Lower lobe of right lung (tissue), 2 donors: ENCODE results near the gene THRA. TPM values are rescaled to one million over a fixed set of nuclear protein-coding genes. Genes with fewer than 3 reads are reported as not detected.

Experiments
- ATAC-seq, 2 donors: fragments of 200-7000 bp; cut with Tn5 transposase; one replicate each; pipeline ENCODE4 v1.9.1; 2020 to 2022; ENCODE audit warnings: mild to moderate bottlenecking in 2 of 2, moderate library complexity in 2 of 2
- DNase-seq: peaks from one replicate; pipeline ENCODE4 v3.0.0-alpha.2; 2020
- H3K27ac ChIP-seq: fragments of 200-600 bp; one replicate; pipeline ENCODE4 v1.8.0; 2022
- H3K27me3 ChIP-seq: fragments of 200-600 bp; one replicate; pipeline ENCODE4 v1.8.0; 2022; ENCODE audit warnings: low read depth
- H3K36me3 ChIP-seq: fragments of 200-600 bp; one replicate; pipeline ENCODE4 v1.8.0; 2022; ENCODE audit warnings: mild to moderate bottlenecking
- H3K4me1 ChIP-seq: fragments of 200-600 bp; one replicate; pipeline ENCODE4 v1.8.0; 2022
- H3K4me3 ChIP-seq: fragments of 200-600 bp; one replicate; pipeline ENCODE4 v1.8.0; 2022; ENCODE audit warnings: mild to moderate bottlenecking
- H3K9me3 ChIP-seq: fragments of 200-600 bp; one replicate; pipeline ENCODE4 v1.8.0; 2022
- intact Hi-C: fragments of 100-400 bp; cut with DNase I; formaldehyde crosslinking; loops from one replicate; pipeline ENCODE4 v1.11.0; 2022
- total RNA-seq: library from RNA; stranded (reverse); fragmentation: NEBNext Ultra II Directional; extraction: Animal tissue kit (Norgen Biotek cat#: 25700); gene quantifications from one replicate; pipeline ENCODE4 v1.2.1, GENCODE V29; 2021
- TF ChIP-seq, protein P1 (sequence below): fragments of 200-600 bp; IDR thresholded peaks from one replicate; pipeline ENCODE4 v1.8.0; 2022; ENCODE audit warnings: antibody characterized with exemption, mild to moderate bottlenecking
- donor health status: DM: no; HTN: yes; CAD: no; lungs with severe emphysema.

THRA gene
- total RNA-seq, 1 donor from 2014 or later, result 50.1 TPM

DNA sequence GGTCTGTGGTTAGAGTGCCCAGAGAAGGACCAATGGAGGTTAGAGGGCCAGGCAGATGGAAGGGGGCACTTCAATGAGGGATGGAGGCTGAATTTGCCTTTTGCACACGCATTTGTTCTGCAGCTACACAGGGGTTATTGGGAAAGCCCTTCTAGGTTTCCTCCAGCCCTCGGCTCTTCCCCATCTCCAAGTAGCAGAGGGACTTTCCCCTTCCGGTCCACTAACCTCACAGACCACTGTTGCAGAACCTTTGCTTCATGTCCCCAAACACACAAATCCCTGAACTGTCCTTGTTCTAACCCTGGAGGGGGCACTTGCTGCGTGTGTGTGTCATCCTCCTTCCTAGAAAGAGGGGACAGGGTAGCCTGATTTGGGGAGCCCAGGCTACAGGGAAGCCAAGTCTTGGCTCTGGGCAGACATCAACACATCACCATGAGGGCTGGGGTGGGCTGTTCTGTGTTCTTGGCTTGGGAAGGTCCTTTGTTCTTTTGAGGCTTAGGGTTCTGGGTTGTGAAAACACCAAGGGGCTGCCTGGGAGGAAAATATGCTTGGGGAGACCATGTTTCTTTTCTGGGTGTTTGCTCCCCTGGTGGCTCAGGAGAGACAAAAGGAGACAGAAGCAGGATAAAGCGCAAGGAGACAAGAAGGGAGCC lies 44.9 kb downstream of the THRA start:
- Histone ChIP-seq H3K4me3 (peak overlapping the region; percentile 17), H3K36me3 (no peaks in the 10 kb centered on the region), H3K4me1 (peaks cover 100% of the 10 kb centered on the region), H3K27me3 (no peaks in the 10 kb centered on the region), H3K9me3 (no peaks in the 10 kb centered on the region), H3K27ac (peak overlapping the region; percentile 90)
- DNase-seq, result no peak
- TF ChIP-seq, protein P1, sequence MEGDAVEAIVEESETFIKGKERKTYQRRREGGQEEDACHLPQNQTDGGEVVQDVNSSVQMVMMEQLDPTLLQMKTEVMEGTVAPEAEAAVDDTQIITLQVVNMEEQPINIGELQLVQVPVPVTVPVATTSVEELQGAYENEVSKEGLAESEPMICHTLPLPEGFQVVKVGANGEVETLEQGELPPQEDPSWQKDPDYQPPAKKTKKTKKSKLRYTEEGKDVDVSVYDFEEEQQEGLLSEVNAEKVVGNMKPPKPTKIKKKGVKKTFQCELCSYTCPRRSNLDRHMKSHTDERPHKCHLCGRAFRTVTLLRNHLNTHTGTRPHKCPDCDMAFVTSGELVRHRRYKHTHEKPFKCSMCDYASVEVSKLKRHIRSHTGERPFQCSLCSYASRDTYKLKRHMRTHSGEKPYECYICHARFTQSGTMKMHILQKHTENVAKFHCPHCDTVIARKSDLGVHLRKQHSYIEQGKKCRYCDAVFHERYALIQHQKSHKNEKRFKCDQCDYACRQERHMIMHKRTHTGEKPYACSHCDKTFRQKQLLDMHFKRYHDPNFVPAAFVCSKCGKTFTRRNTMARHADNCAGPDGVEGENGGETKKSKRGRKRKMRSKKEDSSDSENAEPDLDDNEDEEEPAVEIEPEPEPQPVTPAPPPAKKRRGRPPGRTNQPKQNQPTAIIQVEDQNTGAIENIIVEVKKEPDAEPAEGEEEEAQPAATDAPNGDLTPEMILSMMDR, result no peak
- peak; percentile 1 to 20 for ATAC-seq
- intact Hi-C loops, result no loop called here

DNA sequence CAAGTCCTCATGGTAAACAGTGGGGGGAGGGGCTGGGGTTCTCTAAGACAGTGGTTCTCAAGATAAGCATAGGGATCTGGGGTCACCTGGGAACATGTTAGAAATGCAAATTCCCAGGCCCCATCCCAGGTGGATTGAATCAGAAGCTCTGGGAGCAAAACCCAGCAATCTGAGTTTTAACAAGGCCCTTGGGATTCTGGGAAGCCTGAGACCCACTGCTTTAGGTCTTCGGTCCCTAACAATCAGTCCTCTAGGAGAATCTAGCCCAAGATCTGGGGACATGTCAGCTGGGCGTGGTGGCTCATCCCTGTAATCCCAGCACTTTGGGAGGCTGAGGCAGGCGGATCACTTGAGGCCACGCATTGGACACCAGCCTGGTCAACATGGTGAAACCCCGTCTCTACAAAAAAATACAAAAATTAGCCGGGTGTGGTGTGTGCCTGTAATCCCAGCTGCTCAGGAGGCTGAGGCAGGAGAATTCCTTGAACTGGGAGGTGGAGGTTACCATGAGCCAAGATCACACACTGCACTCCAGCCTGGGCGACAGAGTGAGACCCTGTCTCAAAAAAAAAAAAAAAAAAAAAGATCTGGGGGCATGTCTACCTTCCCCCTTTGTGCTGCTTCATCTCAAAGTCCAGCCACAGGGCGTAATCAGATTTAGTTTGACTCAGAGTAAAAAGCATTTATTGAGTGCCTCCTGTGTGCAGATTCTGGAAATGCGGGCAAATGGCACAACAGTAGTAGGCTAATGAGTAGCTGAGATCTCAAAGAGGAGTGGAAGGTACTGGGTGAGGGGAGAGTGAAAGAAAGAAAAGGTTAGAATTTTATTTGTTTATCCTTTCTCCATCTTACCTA lies 46.4 kb downstream of the THRA start:
- intact Hi-C loops, result no loop called here
- no peak overlapping the region for H3K4me3 ChIP-seq
- TF ChIP-seq, protein P1, result no peak
- no peak for DNase-seq
- H3K4me1 ChIP-seq, result peaks cover 99% of the 10 kb centered on the region
- no peak for ATAC-seq
- no peaks in the 10 kb centered on the region for H3K9me3 ChIP-seq
- peak overlapping the region; percentile 90 for H3K27ac ChIP-seq
- no peaks in the 10 kb centered on the region for H3K27me3 ChIP-seq
- H3K36me3 ChIP-seq, result no peaks in the 10 kb centered on the region

DNA sequence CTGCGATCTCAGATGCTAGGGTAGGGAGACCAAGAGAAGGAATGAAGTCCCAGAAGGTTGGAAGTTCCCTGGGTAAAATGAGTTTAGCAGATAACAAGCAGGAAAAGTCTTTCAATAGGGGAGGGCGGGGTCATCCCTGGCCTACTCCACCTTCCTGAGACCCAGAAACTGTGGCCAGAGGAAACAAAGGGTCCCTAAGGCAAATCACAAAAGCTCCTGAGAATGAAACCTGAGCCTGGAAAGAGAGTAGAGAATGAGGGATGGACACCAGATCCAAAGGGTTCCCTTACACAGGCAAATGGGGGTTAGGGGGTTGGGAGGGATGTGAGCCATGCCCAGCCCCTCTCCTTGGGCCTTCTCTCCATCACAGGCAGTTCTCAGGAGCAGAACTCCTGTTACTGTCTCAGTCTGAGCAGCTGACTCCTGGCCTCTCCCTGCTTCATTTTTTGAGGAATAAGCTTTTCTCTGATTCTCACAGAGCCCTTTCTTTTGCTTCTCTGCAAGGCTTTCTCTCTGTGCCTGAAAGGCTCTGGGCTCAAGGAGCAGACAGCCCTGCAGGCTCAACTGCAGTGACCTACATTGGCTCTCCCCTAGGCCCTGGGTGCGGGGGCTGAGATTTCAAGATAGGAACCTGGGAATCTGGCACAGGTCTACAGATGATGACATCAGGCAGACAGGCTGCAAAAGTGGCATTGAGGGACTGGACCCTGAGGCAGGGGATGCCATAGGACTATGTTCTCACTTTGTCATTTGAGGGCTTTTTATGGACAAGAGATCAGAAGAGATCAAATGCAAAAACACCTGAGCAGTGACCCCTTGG lies 47.5 kb downstream of the THRA start:
- ATAC-seq (no peak), DNase-seq (no peak)
- intact Hi-C loops, result no loop called here
- H3K9me3 ChIP-seq, result no peaks in the 10 kb centered on the region
- H3K4me3 ChIP-seq, result peak overlapping the region; percentile 22
- no peaks in the 10 kb centered on the region for H3K36me3 ChIP-seq
- H3K4me1 ChIP-seq, result peaks cover 88% of the 10 kb centered on the region
- H3K27me3 ChIP-seq, result no peaks in the 10 kb centered on the region
- H3K27ac ChIP-seq, result peak overlapping the region; percentile 90
- TF ChIP-seq, protein P1, result no peak

DNA sequence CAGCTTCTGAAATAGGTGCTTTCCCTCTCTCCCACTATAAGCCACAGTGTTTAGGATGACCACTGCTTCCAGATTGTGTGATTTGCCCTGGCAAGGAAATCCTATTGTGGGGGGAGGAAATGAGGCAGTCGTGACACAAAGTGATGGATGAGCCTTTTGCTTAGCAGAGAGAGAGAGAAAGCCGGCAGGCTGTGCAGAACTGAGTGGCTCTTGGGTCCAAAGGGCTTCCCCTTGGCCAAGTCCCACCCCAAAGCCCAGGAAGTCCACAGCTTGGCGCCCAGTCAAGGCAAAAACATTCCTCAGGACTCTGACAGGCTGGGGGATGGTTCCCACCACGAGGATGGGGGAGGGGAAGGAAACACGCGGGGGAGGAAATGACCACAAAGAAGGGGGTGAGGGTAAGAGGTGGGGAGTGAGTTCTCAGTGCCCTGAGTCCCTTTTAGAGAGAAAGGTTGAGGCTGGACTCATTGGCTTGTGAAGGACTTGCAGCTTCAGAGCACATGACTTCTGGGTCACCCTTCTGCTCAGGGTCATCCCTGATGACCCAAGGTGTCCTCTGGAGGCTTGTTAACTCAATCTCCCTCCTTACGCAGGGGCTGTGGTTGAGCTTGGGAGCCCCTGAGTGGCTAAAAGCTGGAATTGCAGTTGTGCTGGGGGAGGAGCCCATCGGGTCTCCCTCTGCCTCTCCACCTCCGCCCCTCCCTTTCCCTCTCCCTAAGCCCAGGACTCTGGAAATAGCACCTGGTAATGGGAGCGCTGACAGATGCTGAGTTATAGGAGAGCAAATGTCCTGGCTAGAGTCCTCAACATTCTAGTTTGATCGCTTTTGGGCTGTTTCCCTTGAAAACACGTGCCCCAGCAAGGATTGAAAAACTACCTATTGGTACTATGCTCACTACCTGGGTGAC lies 48.7 kb downstream of the THRA start:
- H3K36me3 ChIP-seq, result no peaks in the 10 kb centered on the region
- H3K9me3 ChIP-seq, result no peaks in the 10 kb centered on the region
- DNase-seq (peak; percentile 84), ATAC-seq (peak; percentile 82 to 84)
- H3K4me1 ChIP-seq, result peaks cover 76% of the 10 kb centered on the region
- H3K4me3 ChIP-seq, result peak overlapping the region; percentile 22
- TF ChIP-seq, protein P1, result peak; percentile 89
- H3K27ac ChIP-seq, result peak overlapping the region; percentile 90
- H3K27me3 ChIP-seq, result no peaks in the 10 kb centered on the region
- intact Hi-C loops, result no loop called here
